Chondrocyte (in vitro differentiated cells): ENCODE data around the gene SGCD. TPM values are rescaled to one million over a fixed set of nuclear protein-coding genes. Genes with fewer than 3 reads are reported as not detected.

Experiments used
- DNase-seq: peaks from one replicate; pipeline ENCODE4 v3.0.0; 2021; ENCODE audit warnings: mixed read lengths, low spot score
- H3K27ac Mint-ChIP-seq: one replicate; pipeline ENCODE4 v1.8.0; 2021; ENCODE audit warnings: mild to moderate bottlenecking, moderate library complexity, mixed read lengths; ENCODE audit not compliant: unreplicated experiment
- H3K27me3 Mint-ChIP-seq: 2 replicates; pipeline ENCODE4 v1.8.0; 2021; ENCODE audit warnings: low read depth, mixed read lengths
- H3K36me3 Mint-ChIP-seq: 2 replicates; pipeline ENCODE4 v1.8.0; 2021; ENCODE audit warnings: low read depth, mixed read lengths
- H3K4me1 Mint-ChIP-seq: 2 replicates; pipeline ENCODE4 v1.8.0; 2021; ENCODE audit warnings: low read depth, mild to moderate bottlenecking, mixed read lengths
- H3K4me3 Mint-ChIP-seq: one replicate; pipeline ENCODE4 v1.8.0; 2021; ENCODE audit warnings: mild to moderate bottlenecking, moderate library complexity, mixed read lengths; ENCODE audit not compliant: unreplicated experiment
- H3K9me3 Mint-ChIP-seq: 2 replicates; pipeline ENCODE4 v1.8.0; 2021; ENCODE audit warnings: low read depth, mixed read lengths
- total RNA-seq: library from RNA; stranded (reverse); gene quantifications from 3 replicates; pipeline ENCODE4 v1.2.1, GENCODE V29; 2021
- TF ChIP-seq, protein P1 (sequence below): fragments of 200-600 bp; sonication (generic); IDR thresholded peaks from 2 replicates; pipeline ENCODE4 v1.5.0; 2021; ENCODE audit warnings: antibody characterized with exemption, mild to moderate bottlenecking, moderate library complexity

Gene SGCD
- total RNA-seq, 1 donor from 2014 or later, result 8.4 TPM

DNA sequence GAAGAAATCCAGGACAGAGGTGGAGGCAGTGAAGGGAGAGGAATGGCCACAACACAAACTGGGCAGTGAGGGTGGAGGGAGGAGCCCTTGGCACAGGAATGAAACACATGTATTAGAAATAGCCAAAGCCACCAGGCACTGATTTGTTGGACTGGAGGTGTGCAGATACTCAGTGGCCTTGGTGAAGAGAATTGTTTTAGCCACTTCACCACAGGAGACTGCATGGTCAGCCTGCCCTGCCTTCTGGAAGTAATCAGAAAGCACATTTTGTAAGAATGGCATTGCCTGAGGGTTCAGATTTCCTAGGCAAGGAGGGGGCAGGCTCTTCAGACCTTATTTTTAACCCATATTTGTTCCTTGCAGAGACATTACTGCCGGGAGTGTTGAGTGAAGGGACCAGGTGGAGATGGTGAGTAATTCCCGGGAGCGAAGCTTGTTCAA, 2.2 kb downstream of the SGCD start:
- Mint-ChIP-seq H3K4me1 (peaks cover 40% of the 10 kb centered on the region), H3K9me3 (no peaks in the 10 kb centered on the region), H3K36me3 (peaks cover 3% of the 10 kb centered on the region), H3K4me3 (no peak overlapping the region), H3K27me3 (no peaks in the 10 kb centered on the region), H3K27ac (no peak overlapping the region)
- no peak for DNase-seq
- TF ChIP-seq, protein P1, sequence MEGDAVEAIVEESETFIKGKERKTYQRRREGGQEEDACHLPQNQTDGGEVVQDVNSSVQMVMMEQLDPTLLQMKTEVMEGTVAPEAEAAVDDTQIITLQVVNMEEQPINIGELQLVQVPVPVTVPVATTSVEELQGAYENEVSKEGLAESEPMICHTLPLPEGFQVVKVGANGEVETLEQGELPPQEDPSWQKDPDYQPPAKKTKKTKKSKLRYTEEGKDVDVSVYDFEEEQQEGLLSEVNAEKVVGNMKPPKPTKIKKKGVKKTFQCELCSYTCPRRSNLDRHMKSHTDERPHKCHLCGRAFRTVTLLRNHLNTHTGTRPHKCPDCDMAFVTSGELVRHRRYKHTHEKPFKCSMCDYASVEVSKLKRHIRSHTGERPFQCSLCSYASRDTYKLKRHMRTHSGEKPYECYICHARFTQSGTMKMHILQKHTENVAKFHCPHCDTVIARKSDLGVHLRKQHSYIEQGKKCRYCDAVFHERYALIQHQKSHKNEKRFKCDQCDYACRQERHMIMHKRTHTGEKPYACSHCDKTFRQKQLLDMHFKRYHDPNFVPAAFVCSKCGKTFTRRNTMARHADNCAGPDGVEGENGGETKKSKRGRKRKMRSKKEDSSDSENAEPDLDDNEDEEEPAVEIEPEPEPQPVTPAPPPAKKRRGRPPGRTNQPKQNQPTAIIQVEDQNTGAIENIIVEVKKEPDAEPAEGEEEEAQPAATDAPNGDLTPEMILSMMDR, result no peak

DNA sequence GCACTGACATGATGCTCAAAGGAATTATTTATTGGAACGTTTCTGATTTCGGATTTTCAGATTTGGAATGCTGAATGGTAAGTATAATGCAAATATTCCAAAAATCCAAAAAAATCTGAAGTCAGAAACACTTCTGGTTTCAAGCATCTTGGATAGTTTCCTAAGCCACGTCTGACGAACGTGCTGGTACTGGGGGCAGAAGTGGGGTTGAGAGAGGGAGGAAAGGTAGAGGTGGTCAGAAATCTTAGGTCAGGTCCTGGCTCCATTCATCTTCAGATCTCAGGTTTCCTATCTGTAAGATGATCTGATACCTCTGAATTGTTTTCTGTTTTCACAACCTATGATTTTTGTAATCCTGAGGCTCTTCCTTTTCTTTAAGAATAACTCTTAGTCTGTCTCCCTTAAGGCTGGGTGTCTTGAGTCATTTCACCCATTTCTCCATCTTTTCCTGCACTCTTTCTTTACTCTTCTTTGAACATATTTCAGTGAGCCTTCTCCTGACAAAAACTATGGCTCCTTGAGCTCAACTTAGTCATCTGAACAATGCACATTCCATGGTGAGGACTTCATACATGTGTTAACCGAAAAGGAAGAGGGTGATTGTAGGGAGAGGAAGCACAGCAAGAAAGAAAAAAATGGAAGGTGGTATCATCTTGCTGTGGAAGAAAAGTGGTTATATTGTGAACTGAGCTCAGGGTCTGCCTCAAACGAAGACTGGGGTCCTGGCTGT, 3.3 kb downstream of the SGCD start:
- TF ChIP-seq, protein P1, result no peak
- no peak for DNase-seq

DNA sequence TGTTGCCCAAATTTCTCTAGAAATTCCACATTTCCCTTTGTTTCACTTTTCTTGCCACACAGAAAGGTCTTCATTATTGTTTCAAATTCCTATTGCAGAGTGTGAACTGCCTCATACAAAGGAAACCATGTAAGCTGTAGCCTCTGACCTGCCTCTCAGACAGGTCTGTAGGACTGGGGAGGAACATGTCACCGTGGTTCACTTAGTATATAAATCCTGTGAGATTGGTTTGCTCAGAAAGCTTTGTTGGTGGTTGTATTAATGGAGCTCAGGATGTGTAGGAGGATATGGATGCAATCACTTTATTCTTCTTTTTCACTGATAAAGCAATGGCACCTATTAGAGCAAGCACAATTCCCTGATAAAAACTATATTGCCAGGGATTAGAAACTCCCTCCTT, 4.2 kb downstream of the SGCD start:
- H3K27me3 Mint-ChIP-seq, result no peaks in the 10 kb centered on the region
- TF ChIP-seq, protein P1, result no peak
- no peaks in the 10 kb centered on the region for H3K9me3 Mint-ChIP-seq
- H3K36me3 Mint-ChIP-seq, result peaks cover 4% of the 10 kb centered on the region
- no peak overlapping the region for H3K27ac Mint-ChIP-seq
- DNase-seq, result no peak
- peaks cover 35% of the 10 kb centered on the region for H3K4me1 Mint-ChIP-seq
- no peak overlapping the region for H3K4me3 Mint-ChIP-seq

More for the DNA sequence above, 3.3 kb downstream of the SGCD start:
- Mint-ChIP-seq H3K4me1 (peaks cover 40% of the 10 kb centered on the region), H3K4me3 (no peak overlapping the region), H3K36me3 (peaks cover 3% of the 10 kb centered on the region), H3K27ac (no peak overlapping the region), H3K9me3 (no peaks in the 10 kb centered on the region), H3K27me3 (no peaks in the 10 kb centered on the region)

DNA sequence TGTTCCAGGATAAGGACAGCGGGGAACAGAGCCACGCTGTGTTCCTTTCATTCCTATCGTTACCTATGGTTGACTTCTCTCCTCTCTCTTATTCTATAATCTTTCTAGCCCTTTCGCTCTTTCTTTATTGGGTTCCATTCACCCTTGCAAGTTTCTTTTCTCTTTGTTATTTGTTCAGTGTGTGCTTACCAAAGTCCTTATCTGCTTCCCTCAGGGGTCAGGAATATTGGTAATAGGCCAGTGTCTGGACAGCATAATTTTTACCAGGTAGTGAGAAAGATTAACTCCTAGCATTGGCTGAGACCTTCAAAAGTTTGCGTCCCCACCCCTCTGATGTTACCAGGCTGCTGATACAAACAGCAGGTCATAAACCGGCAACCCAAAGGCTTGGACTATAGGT, 4.9 kb downstream of the SGCD start:
- peaks cover 4% of the 10 kb centered on the region for H3K36me3 Mint-ChIP-seq
- H3K27me3 Mint-ChIP-seq, result no peaks in the 10 kb centered on the region
- TF ChIP-seq, protein P1, result no peak
- no peak for DNase-seq
- no peak overlapping the region for H3K4me3 Mint-ChIP-seq
- H3K27ac Mint-ChIP-seq, result no peak overlapping the region
- no peaks in the 10 kb centered on the region for H3K9me3 Mint-ChIP-seq
- peaks cover 29% of the 10 kb centered on the region for H3K4me1 Mint-ChIP-seq

DNA sequence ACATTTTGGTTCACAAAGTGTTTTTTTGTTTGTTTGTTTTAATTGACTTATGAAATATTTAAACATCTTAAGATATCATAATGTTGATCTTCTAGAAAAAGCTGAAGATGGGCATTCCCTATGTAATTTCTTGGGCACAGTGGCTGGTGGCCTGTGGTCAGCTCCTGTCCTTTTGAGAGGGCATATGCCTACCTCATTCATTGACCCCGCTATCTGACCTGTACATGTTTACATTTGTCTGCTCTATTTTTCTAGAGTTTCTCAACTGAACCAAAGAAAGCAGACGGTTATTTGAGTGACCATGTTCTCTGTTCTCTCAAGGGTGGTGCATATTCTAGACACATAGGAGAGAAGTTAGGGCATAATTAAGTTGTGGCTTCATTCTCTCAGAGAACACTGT, 5.3 kb downstream of the SGCD start:
- H3K27ac Mint-ChIP-seq, result no peak overlapping the region
- TF ChIP-seq, protein P1, result no peak
- H3K27me3 Mint-ChIP-seq, result no peaks in the 10 kb centered on the region
- DNase-seq, result no peak
- no peaks in the 10 kb centered on the region for H3K9me3 Mint-ChIP-seq
- peaks cover 25% of the 10 kb centered on the region for H3K4me1 Mint-ChIP-seq
- no peak overlapping the region for H3K4me3 Mint-ChIP-seq
- peaks cover 4% of the 10 kb centered on the region for H3K36me3 Mint-ChIP-seq
